ENCODE measurements around the gene ATP8B1.

ATP8B1 gene

DNA sequence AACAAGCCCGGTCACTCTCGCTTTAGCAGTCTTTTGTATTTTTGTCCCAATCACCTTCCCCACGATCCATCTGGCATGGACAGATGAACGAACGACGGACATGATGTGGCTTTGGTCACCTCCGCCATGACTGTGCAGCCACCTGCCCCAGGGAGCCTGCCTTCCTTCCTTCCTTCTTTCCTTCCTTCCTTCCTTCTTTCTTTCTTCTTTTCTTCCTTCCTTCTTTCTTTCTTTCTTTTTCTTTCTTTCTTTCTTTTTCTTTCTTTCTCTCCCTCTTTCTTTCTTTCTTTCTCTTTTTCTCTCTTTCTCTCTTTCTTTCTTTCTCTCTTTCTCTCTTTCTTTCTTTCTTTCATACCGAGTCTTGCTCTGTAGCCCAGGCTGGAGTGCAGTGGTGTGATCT lies 39.0 kb downstream of the ATP8B1 start:
- Histone ChIP-seq H3K4me2 (ENCODE audit: low read depth, low read length, poor library complexity, severe bottlenecking) (no peak overlapping the region), H4K20me1 (ENCODE audit: insufficient read depth, low read length, poor library complexity, severe bottlenecking) (no peaks in the 10 kb centered on the region), H3F3A (ENCODE audit: low read depth) (no peaks in the 10 kb centered on the region), H3K9me2 (replicated peaks; ENCODE audit: low read depth, low read length) (no peaks in the 10 kb centered on the region), H3K4me3 (ENCODE audit: low read length, poor library complexity, severe bottlenecking) (no peak overlapping the region), H3K9ac (ENCODE audit: low read depth, low read length, poor library complexity, severe bottlenecking) (no peak overlapping the region), H3K9me3 (ENCODE audit: insufficient read depth, low read depth, low read length) (no peaks in the 10 kb centered on the region), H3K36me3 (ENCODE audit: insufficient read depth, low read length) (no peaks in the 10 kb centered on the region), H3K79me2 (ENCODE audit: insufficient read depth, low read length) (no peaks in the 10 kb centered on the region), H2AFZ (ENCODE audit: low read length) (no peak overlapping the region), H3K27me3 (ENCODE audit: insufficient read depth, low read length, poor library complexity, severe bottlenecking) (no peaks in the 10 kb centered on the region), H3K4me1 (ENCODE audit: insufficient read depth, low read length, poor library complexity, severe bottlenecking) (no peaks in the 10 kb centered on the region)
- no peak for TF ChIP-seq EZH2phosphoT487 (IDR thresholded peaks at IDR 0.05; ENCODE audit: borderline replicate concordance)
- TF ChIP-seq, protein P1, sequence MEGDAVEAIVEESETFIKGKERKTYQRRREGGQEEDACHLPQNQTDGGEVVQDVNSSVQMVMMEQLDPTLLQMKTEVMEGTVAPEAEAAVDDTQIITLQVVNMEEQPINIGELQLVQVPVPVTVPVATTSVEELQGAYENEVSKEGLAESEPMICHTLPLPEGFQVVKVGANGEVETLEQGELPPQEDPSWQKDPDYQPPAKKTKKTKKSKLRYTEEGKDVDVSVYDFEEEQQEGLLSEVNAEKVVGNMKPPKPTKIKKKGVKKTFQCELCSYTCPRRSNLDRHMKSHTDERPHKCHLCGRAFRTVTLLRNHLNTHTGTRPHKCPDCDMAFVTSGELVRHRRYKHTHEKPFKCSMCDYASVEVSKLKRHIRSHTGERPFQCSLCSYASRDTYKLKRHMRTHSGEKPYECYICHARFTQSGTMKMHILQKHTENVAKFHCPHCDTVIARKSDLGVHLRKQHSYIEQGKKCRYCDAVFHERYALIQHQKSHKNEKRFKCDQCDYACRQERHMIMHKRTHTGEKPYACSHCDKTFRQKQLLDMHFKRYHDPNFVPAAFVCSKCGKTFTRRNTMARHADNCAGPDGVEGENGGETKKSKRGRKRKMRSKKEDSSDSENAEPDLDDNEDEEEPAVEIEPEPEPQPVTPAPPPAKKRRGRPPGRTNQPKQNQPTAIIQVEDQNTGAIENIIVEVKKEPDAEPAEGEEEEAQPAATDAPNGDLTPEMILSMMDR (conservative IDR thresholded peaks at IDR 0.05; ENCODE audit: low read length): no peak

DNA sequence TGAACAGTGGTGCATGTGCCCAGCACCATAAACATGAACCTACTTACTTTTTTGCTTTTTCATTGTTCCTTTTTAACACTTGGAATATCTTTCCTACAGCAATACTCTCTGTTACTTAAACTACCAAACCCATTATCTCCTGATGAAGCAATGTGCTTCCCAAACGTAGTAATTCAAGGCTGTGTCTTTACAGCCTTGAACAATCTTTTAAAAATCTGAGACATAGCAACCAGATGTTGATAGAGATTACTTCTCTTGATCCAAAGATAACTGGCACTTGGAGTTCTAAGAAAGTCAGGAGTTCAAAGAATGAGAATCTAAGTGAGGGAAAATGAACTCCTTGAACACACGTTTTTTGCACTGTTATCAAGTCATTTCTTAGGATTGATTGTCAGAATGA lies 40.4 kb downstream of the ATP8B1 start:
- H3K4me1 ChIP-seq (ENCODE audit: insufficient read depth, low read length, poor library complexity, severe bottlenecking): no peaks in the 10 kb centered on the region
- no peaks in the 10 kb centered on the region for H3K9me2 ChIP-seq (replicated peaks; ENCODE audit: low read depth, low read length)
- H3K4me3 ChIP-seq (ENCODE audit: low read length, poor library complexity, severe bottlenecking): no peak overlapping the region
- no peak overlapping the region for H2AFZ ChIP-seq (ENCODE audit: low read length)
- TF ChIP-seq EZH2phosphoT487 (IDR thresholded peaks at IDR 0.05; ENCODE audit: borderline replicate concordance): no peak
- TF ChIP-seq, protein P1 (conservative IDR thresholded peaks at IDR 0.05; ENCODE audit: low read length): no peak
- no peaks in the 10 kb centered on the region for H3K27me3 ChIP-seq (ENCODE audit: insufficient read depth, low read length, poor library complexity, severe bottlenecking)
- H3K9ac ChIP-seq (ENCODE audit: low read depth, low read length, poor library complexity, severe bottlenecking): no peak overlapping the region
- no peaks in the 10 kb centered on the region for H3K79me2 ChIP-seq (ENCODE audit: insufficient read depth, low read length)
- no peaks in the 10 kb centered on the region for H3F3A ChIP-seq (ENCODE audit: low read depth)
- H3K4me2 ChIP-seq (ENCODE audit: low read depth, low read length, poor library complexity, severe bottlenecking): no peak overlapping the region
- H3K9me3 ChIP-seq (ENCODE audit: insufficient read depth, low read depth, low read length): no peaks in the 10 kb centered on the region
- H3K36me3 ChIP-seq (ENCODE audit: insufficient read depth, low read length): no peaks in the 10 kb centered on the region
- H4K20me1 ChIP-seq (ENCODE audit: insufficient read depth, low read length, poor library complexity, severe bottlenecking): no peaks in the 10 kb centered on the region

GRCh38 chr18:57759650-57760049 lies 43.5 kb downstream of the ATP8B1 start:
- H3K9ac ChIP-seq (ENCODE audit: low read depth, low read length, poor library complexity, severe bottlenecking): no peak overlapping the region
- no peak overlapping the region for H3K4me2 ChIP-seq (ENCODE audit: low read depth, low read length, poor library complexity, severe bottlenecking)
- H3K4me3 ChIP-seq (ENCODE audit: low read length, poor library complexity, severe bottlenecking): no peak overlapping the region
- H2AFZ ChIP-seq (ENCODE audit: low read length): no peak overlapping the region
- H4K20me1 ChIP-seq (ENCODE audit: insufficient read depth, low read length, poor library complexity, severe bottlenecking): no peaks in the 10 kb centered on the region
- TF ChIP-seq EZH2phosphoT487 (IDR thresholded peaks at IDR 0.05; ENCODE audit: borderline replicate concordance): no peak
- TF ChIP-seq, protein P1 (conservative IDR thresholded peaks at IDR 0.05; ENCODE audit: low read length): no peak
- H3K9me2 ChIP-seq (replicated peaks; ENCODE audit: low read depth, low read length): no peaks in the 10 kb centered on the region
- no peaks in the 10 kb centered on the region for H3K27me3 ChIP-seq (ENCODE audit: insufficient read depth, low read length, poor library complexity, severe bottlenecking)
- H3K79me2 ChIP-seq (ENCODE audit: insufficient read depth, low read length): no peaks in the 10 kb centered on the region
- H3K9me3 ChIP-seq (ENCODE audit: insufficient read depth, low read depth, low read length): no peaks in the 10 kb centered on the region
- H3F3A ChIP-seq (ENCODE audit: low read depth): no peaks in the 10 kb centered on the region
- H3K4me1 ChIP-seq (ENCODE audit: insufficient read depth, low read length, poor library complexity, severe bottlenecking): no peaks in the 10 kb centered on the region
- no peaks in the 10 kb centered on the region for H3K36me3 ChIP-seq (ENCODE audit: insufficient read depth, low read length)

All from Loucy (cell line).